MM.1S (cell line): ENCODE results near the gene RIPOR2.

Source experiments
- DNase-seq: peaks from one replicate; pipeline ENCODE4 v3.0.0-alpha.2; 2015
- H2AFZ ChIP-seq: fragments of 300-600 bp; sonication (generic); 2 replicates; pipeline ENCODE4 v1.6.0; 2016; ENCODE audit warnings: antibody characterized with exemption, low read length
- H3F3A ChIP-seq: fragments of 300-600 bp; sonication (generic); 2 replicates; pipeline ENCODE4 v1.6.1; 2016; ENCODE audit warnings: mild to moderate bottlenecking, antibody characterized with exemption, low read length, moderate library complexity, mixed read lengths; ENCODE audit not compliant: insufficient read depth
- H3K27ac ChIP-seq: fragments of 300-600 bp; sonication (generic); 2 replicates; pipeline ENCODE4 v1.5.1; 2016; ENCODE audit warnings: mild to moderate bottlenecking, low read length
- H3K27me3 ChIP-seq: fragments of 300-600 bp; sonication (generic); replicated peaks from 2 replicates; pipeline ENCODE4 v1.6.0; 2016; ENCODE audit warnings: low read length; ENCODE audit not compliant: insufficient read depth
- H3K36me3 ChIP-seq: fragments of 300-600 bp; sonication (generic); replicated peaks from 2 replicates; pipeline ENCODE4 v1.6.1; 2016; ENCODE audit warnings: mild to moderate bottlenecking, low read length, mixed read lengths; ENCODE audit not compliant: insufficient read depth
- H3K4me1 ChIP-seq: fragments of 300-600 bp; sonication (generic); 2 replicates; pipeline ENCODE4 v1.6.1; 2016; ENCODE audit warnings: low read length, mixed read lengths
- H3K4me2 ChIP-seq: fragments of 300-600 bp; sonication (generic); 2 replicates; pipeline ENCODE4 v1.6.0; 2016; ENCODE audit warnings: low read depth, low read length
- H3K4me3 ChIP-seq: fragments of 300-600 bp; sonication (generic); 2 replicates; pipeline ENCODE4 v1.5.1; 2016; ENCODE audit warnings: low read length, mixed read lengths
- H3K79me2 ChIP-seq: fragments of 300-600 bp; sonication (generic); 2 replicates; pipeline ENCODE4 v1.6.1; 2016; ENCODE audit warnings: mixed run types, low read length, mixed read lengths
- H3K9ac ChIP-seq: fragments of 300-600 bp; sonication (generic); 2 replicates; pipeline ENCODE4 v1.6.1; 2016; ENCODE audit warnings: low read length, mixed read lengths
- H3K9me2 ChIP-seq: fragments of 300-600 bp; sonication (generic); replicated peaks from 2 replicates; pipeline ENCODE4 v1.6.1; 2016; ENCODE audit warnings: mild to moderate bottlenecking, low read length, mixed read lengths; ENCODE audit not compliant: insufficient read depth
- H3K9me3 ChIP-seq: fragments of 300-600 bp; sonication (generic); replicated peaks from 2 replicates; pipeline ENCODE4 v1.6.1; 2016; ENCODE audit warnings: mild to moderate bottlenecking, low read length, mixed read lengths; ENCODE audit not compliant: insufficient read depth
- H4K20me1 ChIP-seq: fragments of 300-600 bp; sonication (generic); 2 replicates; pipeline ENCODE4 v1.6.1; 2016; ENCODE audit warnings: mild to moderate bottlenecking, low read length, moderate library complexity, mixed read lengths; ENCODE audit not compliant: insufficient read depth
- EZH2 ChIP-seq: fragments of 300-600 bp; sonication (generic); optimal IDR thresholded peaks from 2 replicates; pipeline ENCODE3; 2017; ENCODE audit warnings: low read depth, mild to moderate bottlenecking, antibody characterized with exemption, low read length, mixed read lengths
- EZH2phosphoT487 ChIP-seq: fragments of 300-600 bp; sonication (generic); IDR thresholded peaks from 2 replicates; pipeline ENCODE4 v1.6.1; 2018; ENCODE audit warnings: antibody characterized with exemption, low read length
- TF ChIP-seq, protein P1 (sequence below): fragments of 300-600 bp; sonication (generic); IDR thresholded peaks from 2 replicates; pipeline ENCODE4 v1.5.1; 2016; ENCODE audit warnings: antibody characterized with exemption, low read length, mixed read lengths

RIPOR2 gene

DNA sequence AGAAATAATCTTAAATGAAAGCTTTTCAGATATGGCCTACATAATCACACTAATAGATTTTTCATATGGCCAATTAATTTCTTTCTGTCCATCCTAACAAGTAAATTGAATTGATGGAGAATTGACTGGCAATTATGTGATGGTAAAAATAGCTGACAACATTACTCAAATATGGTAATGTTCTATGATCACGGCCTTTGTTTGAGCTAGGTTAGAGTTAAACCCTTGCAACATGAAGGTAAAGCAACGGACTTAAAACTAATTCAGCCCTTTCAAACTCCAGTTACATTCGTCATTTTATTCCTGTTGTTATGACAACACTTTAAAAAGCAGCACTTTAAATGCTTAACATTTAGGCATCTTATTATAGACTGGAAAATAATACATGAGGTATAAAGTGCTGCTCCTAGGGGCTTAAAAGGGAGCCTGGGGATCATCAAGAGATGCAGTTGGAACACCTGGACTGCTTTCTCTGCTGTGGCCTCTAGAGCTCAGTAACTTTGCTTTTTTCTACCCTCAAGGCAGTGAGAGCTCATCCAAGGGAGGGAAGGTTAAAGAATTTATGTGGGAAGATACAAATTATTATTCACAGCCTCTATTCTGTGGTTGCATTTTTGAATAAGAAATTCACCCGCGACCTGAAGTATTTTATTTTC, 46.9 kb downstream of the RIPOR2 start:
- DNase-seq: no peak
- Histone ChIP-seq H3K27me3 (no peaks in the 10 kb centered on the region), H3K9me2 (no peaks in the 10 kb centered on the region), H4K20me1 (no peaks in the 10 kb centered on the region), H3K9ac (no peak overlapping the region), H3K79me2 (no peaks in the 10 kb centered on the region), H3K4me2 (no peak overlapping the region), H3K36me3 (no peaks in the 10 kb centered on the region), H3K4me3 (no peak overlapping the region), H3K4me1 (no peaks in the 10 kb centered on the region), H3K27ac (no peak overlapping the region), H3K9me3 (no peaks in the 10 kb centered on the region), H2AFZ (no peak overlapping the region), H3F3A (no peaks in the 10 kb centered on the region)
- TF ChIP-seq, protein P1, sequence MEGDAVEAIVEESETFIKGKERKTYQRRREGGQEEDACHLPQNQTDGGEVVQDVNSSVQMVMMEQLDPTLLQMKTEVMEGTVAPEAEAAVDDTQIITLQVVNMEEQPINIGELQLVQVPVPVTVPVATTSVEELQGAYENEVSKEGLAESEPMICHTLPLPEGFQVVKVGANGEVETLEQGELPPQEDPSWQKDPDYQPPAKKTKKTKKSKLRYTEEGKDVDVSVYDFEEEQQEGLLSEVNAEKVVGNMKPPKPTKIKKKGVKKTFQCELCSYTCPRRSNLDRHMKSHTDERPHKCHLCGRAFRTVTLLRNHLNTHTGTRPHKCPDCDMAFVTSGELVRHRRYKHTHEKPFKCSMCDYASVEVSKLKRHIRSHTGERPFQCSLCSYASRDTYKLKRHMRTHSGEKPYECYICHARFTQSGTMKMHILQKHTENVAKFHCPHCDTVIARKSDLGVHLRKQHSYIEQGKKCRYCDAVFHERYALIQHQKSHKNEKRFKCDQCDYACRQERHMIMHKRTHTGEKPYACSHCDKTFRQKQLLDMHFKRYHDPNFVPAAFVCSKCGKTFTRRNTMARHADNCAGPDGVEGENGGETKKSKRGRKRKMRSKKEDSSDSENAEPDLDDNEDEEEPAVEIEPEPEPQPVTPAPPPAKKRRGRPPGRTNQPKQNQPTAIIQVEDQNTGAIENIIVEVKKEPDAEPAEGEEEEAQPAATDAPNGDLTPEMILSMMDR: no peak
- no peak for TF ChIP-seq EZH2
- no peak for TF ChIP-seq EZH2phosphoT487

- no peak overlapping the region for H3K27ac ChIP-seq
- TF ChIP-seq EZH2phosphoT487: no peak
- TF ChIP-seq EZH2: no peak
- TF ChIP-seq, protein P1: no peak
- H3K9me2 ChIP-seq: no peaks in the 10 kb centered on the region
- no peaks in the 10 kb centered on the region for H4K20me1 ChIP-seq
- H3K36me3 ChIP-seq: no peaks in the 10 kb centered on the region
- no peak overlapping the region for H3K4me2 ChIP-seq
- H3K27me3 ChIP-seq: no peaks in the 10 kb centered on the region
- H3K9ac ChIP-seq: no peak overlapping the region
- H3K4me1 ChIP-seq: no peaks in the 10 kb centered on the region
- DNase-seq: no peak
- H2AFZ ChIP-seq: no peak overlapping the region
- H3K79me2 ChIP-seq: no peaks in the 10 kb centered on the region
- H3K4me3 ChIP-seq: no peak overlapping the region
- H3F3A ChIP-seq: no peaks in the 10 kb centered on the region
- H3K9me3 ChIP-seq: no peaks in the 10 kb centered on the region
Measured at GRCh38 chr6:24887545-24888140, 48.1 kb downstream of the RIPOR2 start.

DNA sequence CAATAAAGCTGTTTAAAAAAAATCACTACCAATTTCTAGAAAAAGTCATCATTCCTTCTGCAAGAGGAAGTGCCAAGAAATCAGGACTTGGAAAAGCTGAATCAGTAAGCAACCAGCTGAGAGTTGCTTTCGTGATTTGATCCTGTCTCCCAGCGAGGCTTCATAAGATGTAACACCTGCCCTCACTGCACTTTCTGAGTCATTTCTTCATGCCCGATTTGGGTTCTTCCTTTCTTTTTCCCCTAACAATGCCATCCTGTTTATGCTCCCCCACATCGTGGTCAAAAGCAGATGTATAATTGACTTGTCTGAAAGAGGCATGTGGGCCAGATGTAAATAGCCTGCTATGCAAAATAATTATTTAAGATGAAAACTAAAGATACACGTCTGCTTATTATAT, 52.1 kb downstream of the RIPOR2 start:
- Histone ChIP-seq H3K4me3 (no peak overlapping the region), H3K9ac (no peak overlapping the region), H3K36me3 (no peaks in the 10 kb centered on the region), H3K27ac (no peak overlapping the region), H3K27me3 (no peaks in the 10 kb centered on the region), H3K9me2 (no peaks in the 10 kb centered on the region), H3K79me2 (no peaks in the 10 kb centered on the region), H3K4me2 (no peak overlapping the region), H2AFZ (no peak overlapping the region), H3F3A (no peaks in the 10 kb centered on the region), H4K20me1 (no peaks in the 10 kb centered on the region), H3K9me3 (no peaks in the 10 kb centered on the region), H3K4me1 (no peaks in the 10 kb centered on the region)
- DNase-seq: no peak
- no peak for TF ChIP-seq EZH2phosphoT487
- no peak for TF ChIP-seq EZH2
- TF ChIP-seq, protein P1: no peak
